IPS-15b (cell line): ENCODE measurements around the gene DLL1.

Source experiments
- H3K27me3 ChIP-seq: one replicate; pipeline ENCODE4 v1.6.1; 2013; ENCODE audit warnings: low read length; ENCODE audit not compliant: control insufficient read depth, insufficient read depth
- H3K36me3 ChIP-seq: one replicate; pipeline ENCODE4 v1.6.1; 2013; ENCODE audit warnings: low read length; ENCODE audit not compliant: control insufficient read depth, insufficient read depth
- H3K4me1 ChIP-seq: one replicate; pipeline ENCODE4 v1.6.1; 2013; ENCODE audit warnings: mild to moderate bottlenecking, low read length; ENCODE audit not compliant: control insufficient read depth, insufficient read depth
- H3K4me3 ChIP-seq: one replicate; pipeline ENCODE4 v1.5.1; 2013; ENCODE audit warnings: low read depth, low read length
- H3K9ac ChIP-seq: one replicate; pipeline ENCODE4 v1.6.1; 2013; ENCODE audit warnings: low read depth, mild to moderate bottlenecking, low read length
- H3K9me3 ChIP-seq: one replicate; pipeline ENCODE4 v1.6.1; 2013; ENCODE audit warnings: mild to moderate bottlenecking, low read length; ENCODE audit not compliant: control insufficient read depth, insufficient read depth

DLL1 gene

DNA sequence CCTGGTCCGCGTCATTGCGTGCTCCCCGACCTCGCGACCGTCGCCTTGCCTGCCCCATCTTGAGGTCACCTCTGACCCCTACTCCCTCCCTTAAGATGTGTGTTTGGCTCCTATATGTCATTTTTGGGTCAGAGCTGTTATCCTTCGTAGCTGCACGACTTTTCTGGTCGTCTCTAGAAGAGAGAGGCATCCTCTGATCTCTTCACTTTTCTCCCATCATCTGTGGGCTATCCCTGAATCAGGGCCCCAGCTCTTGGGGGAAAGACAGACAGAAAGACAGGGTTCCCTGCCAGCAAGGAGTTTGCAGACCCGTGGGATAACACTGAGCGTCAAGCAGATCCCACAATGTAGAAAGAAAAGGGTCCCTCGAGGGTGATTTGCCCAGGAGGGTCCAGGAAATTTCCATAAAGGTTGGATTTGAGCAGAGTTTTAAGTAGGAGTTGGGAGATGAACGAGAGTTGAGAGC lies 16.2 kb upstream of the DLL1 start:
- no peaks in the 10 kb centered on the region for H3K36me3 ChIP-seq
- H3K4me1 ChIP-seq: no peaks in the 10 kb centered on the region
- H3K9me3 ChIP-seq: peaks cover 5% of the 10 kb centered on the region
- peak overlapping the region; percentile 82 for H3K4me3 ChIP-seq
- H3K27me3 ChIP-seq: peaks cover 20% of the 10 kb centered on the region
- no peak overlapping the region for H3K9ac ChIP-seq

GRCh38 chr6:170306324-170307079 lies 15.6 kb upstream of the DLL1 start, which contains the start of gene FAM120B:
Gene FAM120B (plus strand): TSS chr6:170306758. CDS start chr6:170317391, 10,633 bp downstream.
- Histone ChIP-seq H3K36me3 (no peaks in the 10 kb centered on the region), H3K4me1 (no peaks in the 10 kb centered on the region), H3K4me3 (peak within 1 kb of the TSS; percentile 82), H3K9me3 (peaks cover 9% of the 10 kb centered on the region), H3K27me3 (peaks cover 20% of the 10 kb centered on the region), H3K9ac (peak within 1 kb of the TSS; percentile 42)

DNA sequence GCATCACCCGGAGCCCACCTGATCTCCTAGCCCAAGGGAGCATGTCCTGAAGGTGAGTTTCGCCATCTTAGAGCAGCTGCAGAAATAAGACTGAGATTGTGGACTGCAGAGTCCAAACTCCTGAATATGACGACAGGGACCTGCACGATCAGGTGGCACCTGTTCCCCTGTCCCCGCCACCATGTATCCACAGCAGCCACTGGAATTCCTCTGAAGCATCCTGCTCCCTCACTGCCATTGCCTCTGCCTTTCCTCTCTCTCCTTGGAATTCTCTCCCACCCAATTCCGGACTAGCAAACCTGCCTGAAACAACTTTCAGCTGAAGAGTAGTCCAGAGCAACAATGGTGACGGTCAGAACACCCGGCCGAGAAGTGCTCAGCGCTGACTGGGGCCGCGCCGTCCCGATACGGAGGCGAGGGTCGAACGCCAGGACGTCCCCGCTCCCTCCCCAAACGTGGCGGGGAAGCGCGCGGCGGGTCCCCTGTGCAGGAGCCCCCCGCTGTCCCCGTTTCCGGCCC lies 15.0 kb upstream of the DLL1 start:
- no peaks in the 10 kb centered on the region for H3K36me3 ChIP-seq
- peak overlapping the region; percentile 82 for H3K4me3 ChIP-seq
- peaks cover 20% of the 10 kb centered on the region for H3K27me3 ChIP-seq
- no peaks in the 10 kb centered on the region for H3K4me1 ChIP-seq
- peaks cover 14% of the 10 kb centered on the region for H3K9me3 ChIP-seq
- H3K9ac ChIP-seq: no peak overlapping the region

DNA sequence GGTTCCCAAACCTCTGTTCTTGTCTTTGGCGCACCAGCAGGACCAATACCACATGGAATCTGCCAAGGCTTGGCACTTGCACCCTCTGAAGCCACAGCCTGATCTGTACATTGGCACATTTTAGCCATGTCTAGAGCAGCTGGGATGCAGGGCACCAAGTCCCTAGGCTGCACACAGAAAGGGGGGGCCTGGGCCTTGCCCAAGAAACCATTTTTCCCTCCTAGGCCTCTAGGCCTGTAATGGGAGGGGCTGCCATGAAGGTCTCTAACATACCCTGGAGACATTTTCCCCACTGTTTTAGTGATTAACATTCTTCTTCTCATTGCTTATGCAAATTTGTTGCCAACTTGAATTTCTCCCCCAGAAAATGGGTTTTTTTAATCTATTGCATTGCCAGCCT lies 10.3 kb upstream of the DLL1 start:
- H3K9me3 ChIP-seq: peaks cover 20% of the 10 kb centered on the region
- H3K4me3 ChIP-seq: no peak overlapping the region
- no peaks in the 10 kb centered on the region for H3K36me3 ChIP-seq
- H3K27me3 ChIP-seq: peaks cover 25% of the 10 kb centered on the region
- peaks cover 13% of the 10 kb centered on the region for H3K4me1 ChIP-seq
- H3K9ac ChIP-seq: no peak overlapping the region

GRCh38 chr6:170298688-170299087 lies 7.8 kb upstream of the DLL1 start:
- Histone ChIP-seq H3K27me3 (peaks cover 29% of the 10 kb centered on the region), H3K9ac (no peak overlapping the region), H3K9me3 (peaks cover 16% of the 10 kb centered on the region), H3K4me1 (peaks cover 23% of the 10 kb centered on the region), H3K36me3 (no peaks in the 10 kb centered on the region), H3K4me3 (no peak overlapping the region)

DNA sequence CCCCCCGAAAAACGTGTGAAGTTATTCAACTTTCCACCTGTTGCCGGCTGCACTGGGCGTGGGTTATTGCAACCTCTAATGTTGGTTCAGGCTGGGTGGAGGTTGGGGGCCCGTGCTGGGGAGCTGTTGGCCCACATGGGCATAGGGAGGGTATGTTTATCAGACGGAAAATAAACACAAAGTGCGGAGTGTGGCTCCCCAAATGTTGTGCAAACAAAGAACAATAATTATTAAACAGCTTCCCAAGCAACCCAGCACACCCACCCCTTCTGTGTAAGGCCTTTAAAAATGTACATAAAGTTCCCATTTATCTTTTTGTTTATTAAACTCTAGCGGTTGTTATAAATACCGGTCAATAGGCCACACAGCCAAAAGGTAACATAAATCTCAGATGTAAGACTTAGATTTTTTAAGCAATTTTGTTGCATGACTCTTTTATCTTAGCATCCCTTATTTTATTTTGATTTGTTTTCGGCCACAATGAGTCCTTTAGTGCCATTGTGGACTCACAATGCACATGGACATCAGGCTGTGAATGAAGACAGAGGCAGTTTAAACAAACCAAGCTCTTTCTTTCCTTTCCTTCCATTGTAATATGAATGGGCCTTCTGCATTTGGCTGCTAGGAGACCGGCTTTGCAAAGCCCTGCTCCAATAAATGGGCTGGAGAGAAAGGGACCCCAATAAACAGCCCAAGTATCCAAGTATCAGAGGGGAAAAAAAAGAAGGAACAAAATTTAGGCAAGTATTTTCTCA lies 6.9 kb upstream of the DLL1 start:
- no peak overlapping the region for H3K4me3 ChIP-seq
- no peak overlapping the region for H3K9ac ChIP-seq
- peaks cover 16% of the 10 kb centered on the region for H3K9me3 ChIP-seq
- H3K4me1 ChIP-seq: peaks cover 28% of the 10 kb centered on the region
- peaks cover 38% of the 10 kb centered on the region for H3K27me3 ChIP-seq
- no peaks in the 10 kb centered on the region for H3K36me3 ChIP-seq

DNA sequence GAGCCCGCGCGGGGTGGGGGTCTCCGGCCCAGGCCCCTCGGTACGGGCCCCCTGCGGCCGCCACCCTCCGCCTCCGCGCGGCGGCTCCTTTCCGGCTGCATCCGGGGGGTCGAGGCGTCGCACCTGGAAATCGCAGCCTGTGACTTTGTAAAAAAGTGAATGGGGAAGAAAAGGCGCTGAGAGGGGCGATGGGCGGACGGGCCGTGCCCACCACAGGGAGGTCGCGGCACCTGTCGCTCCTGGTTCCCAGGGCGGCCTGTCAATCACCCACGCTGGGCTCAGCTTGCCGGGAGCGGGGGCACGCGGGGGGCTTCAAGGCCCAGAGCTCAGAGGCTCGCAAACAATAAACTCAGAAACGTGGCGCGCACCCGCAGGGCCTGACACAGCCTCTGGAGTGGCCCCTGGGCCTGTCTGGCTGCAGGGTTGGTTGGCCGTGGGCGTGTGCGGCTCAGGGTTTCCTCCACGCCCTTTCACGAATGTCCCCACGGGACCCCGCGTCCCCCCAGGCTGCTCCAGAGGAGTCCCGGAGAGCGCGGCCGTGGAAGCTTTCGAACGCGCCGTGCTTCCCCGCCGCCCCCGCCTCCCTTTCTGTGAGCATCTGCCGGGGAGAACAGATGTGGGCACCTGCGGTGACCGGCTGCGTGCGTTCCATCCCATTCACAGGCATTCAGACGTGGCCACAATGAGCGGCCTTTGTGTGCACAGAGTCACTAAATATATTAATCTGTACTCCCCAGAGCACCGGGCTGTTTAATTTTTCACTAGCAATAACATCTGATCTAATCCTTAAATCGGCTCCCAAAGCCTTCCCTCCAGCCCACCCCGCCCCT lies 6.1 kb upstream of the DLL1 start:
- Histone ChIP-seq H3K9ac (no peak overlapping the region), H3K27me3 (peaks cover 46% of the 10 kb centered on the region), H3K4me3 (peak overlapping the region; percentile 32), H3K36me3 (no peaks in the 10 kb centered on the region), H3K4me1 (peaks cover 28% of the 10 kb centered on the region), H3K9me3 (peaks cover 13% of the 10 kb centered on the region)

DNA sequence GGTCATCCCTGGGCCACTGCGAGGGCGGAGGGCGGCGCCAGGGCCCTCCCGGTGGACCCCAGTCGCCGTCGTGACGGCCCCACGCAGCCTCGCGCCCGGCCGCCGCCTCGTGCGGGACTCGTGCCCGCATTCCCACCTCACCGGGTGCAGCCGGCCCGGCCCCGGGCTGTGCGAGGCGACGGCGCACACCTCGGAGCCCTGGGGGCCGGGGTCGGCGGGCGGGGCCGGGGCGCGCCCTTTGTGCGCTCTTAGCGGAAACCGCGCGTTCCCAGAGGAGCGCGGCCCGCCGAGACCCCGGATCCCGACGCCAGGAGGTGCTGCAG lies 5.5 kb upstream of the DLL1 start:
- no peak overlapping the region for H3K9ac ChIP-seq
- peak overlapping the region; percentile 32 for H3K4me3 ChIP-seq
- no peaks in the 10 kb centered on the region for H3K36me3 ChIP-seq
- peaks cover 10% of the 10 kb centered on the region for H3K9me3 ChIP-seq
- peaks cover 28% of the 10 kb centered on the region for H3K4me1 ChIP-seq
- peaks cover 49% of the 10 kb centered on the region for H3K27me3 ChIP-seq

DNA sequence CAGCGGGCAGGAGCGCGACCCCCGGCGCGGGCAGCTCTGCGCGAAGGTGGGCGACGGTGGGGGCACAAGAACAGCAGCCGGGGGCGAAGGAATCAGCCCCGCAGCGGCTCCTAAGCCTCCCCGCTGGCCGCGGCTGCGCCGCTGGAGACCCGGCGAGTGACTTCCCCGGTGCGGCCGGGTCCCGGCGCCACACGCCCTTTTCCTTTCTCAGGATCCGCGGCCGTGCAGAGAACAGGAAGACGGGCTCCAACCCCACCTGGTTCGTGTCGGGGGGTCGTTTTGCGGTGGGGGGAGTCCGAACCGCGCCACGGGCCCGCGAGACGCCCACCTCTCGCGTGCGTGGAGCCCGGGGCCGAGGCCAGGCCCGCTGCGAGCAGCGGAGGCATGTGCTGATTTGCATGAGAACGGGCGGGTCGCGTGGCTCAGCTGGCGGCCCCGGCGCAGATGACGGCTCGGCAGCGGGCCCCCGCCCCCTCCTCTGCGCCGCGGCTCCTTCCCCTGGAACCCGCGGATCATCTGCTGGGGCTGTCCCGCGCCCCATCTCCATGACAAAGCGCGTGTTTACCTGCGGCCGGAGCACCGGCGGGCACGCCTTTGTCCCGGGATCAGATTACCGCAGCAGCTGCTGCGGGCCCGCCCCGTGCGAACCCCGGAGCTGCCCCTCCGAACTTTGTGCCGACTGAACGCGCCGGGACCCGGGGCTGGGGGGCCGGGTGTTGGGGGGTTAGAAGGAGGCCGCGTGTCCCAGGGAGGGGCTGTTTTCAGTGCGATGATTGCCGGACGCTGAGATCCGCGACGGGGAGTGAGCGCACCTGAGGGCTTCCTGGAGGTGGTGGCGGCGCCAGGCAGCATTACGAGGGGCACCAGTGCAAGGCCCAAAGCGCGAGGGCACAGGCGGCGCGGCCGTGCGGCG lies 4.9 kb upstream of the DLL1 start:
- H3K4me3 ChIP-seq: peak overlapping the region; percentile 50
- H3K4me1 ChIP-seq: peaks cover 28% of the 10 kb centered on the region
- H3K36me3 ChIP-seq: no peaks in the 10 kb centered on the region
- H3K9ac ChIP-seq: no peak overlapping the region
- H3K9me3 ChIP-seq: peaks cover 4% of the 10 kb centered on the region
- peaks cover 49% of the 10 kb centered on the region for H3K27me3 ChIP-seq

DNA sequence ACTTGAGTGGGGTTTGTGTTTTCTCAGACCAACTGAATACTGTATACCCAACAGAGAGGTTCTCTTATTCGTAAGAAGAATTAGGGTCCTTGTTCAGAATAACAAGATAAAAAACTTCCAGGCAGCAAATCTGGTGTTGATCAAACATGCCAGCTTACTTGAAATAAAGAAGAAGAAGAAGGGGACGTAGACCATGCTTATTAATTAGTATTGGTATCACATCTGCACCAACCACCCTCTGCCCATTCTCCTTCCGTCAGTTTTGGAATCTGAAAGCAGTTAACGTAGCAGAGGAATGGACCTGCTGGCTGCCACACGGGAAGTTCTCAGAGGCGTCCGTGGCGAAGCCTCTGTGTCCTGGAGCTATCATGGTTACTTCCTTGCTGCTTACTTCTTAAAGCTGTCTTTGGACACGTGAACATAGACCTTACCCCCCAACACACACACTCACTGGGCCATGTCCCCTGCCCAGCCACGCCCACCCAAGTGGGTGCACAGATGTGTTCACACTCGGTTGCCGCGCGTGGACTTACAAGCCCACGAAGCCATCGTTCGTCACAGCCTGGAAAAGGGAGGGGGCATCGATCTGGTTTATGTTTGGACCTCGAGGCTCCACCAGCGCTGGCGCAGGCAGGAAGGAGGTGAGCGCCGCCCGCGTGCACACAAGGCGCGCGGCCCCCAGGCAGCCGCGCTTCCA lies 4.1 kb upstream of the DLL1 start:
- Histone ChIP-seq H3K4me1 (peaks cover 28% of the 10 kb centered on the region), H3K27me3 (peaks cover 49% of the 10 kb centered on the region), H3K9ac (no peak overlapping the region), H3K9me3 (no peaks in the 10 kb centered on the region), H3K4me3 (peak overlapping the region; percentile 50), H3K36me3 (no peaks in the 10 kb centered on the region)
